ENCODE data around the gene BCAM. TPM values are rescaled to one million over a fixed set of nuclear protein-coding genes. Genes with fewer than 3 reads are reported as not detected.
A peak's percentile ranks its signal among the peaks of the same experiment; 100 is the strongest.
"Not testable (repeated sequence)": the region's sequence is repeated elsewhere in the genome, so short reads cannot be mapped to it uniquely, and the experiment has no call there.

The BCAM gene
- total and polyA plus RNA-seq, 3 experiments from 2014 or later, result not detected

DNA sequence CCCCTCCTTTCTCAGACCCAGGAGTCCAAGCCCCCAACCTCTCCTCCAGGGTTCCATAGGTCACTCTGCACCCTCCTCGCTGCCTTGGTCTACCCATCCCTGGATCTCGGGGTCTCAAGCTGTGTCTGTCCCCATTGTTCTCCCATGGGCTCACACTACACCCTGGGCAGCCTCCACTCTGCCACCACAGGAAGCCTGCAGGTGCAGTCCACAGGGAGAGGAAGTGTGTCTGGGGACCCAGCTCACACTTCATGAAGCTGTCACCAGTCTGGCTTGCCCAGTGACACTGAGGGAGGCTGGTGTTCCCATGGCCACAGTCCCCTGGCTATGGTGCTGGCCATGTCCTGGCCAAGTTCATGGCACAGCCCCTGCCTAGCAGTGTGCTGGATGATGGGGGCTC is 42.5 kb downstream of the BCAM start:
- POLR2A ChIA-PET, result no interaction called here
- H3K27ac Mint-ChIP-seq, result no peak overlapping the region

GRCh38 chr19:44855606-44856005 is 46.7 kb downstream of the BCAM start:
- Mint-ChIP-seq H3K4me3 (no peak overlapping the region), H3K27me3 (peaks cover 2 to 26% of the 10 kb centered on the region in 2 donors), H3K4me1 (no peaks in the 10 kb centered on the region), H3K36me3 (no peaks in the 10 kb centered on the region), H3K9me3 (no peaks in the 10 kb centered on the region), H3K27ac (no peak overlapping the region)
- POLR2A ChIA-PET, result no interaction called here
- Histone ChIP-seq H3K4me1 (ENCODE audit: insufficient read depth, low read length) (no peaks in the 10 kb centered on the region), H3K36me3 (ENCODE audit: insufficient read depth, low read length) (no peaks in the 10 kb centered on the region), H3K4me3 (ENCODE audit: low read length) (no peak overlapping the region), H3K27ac (ENCODE audit: low read depth, low read length) (no peak overlapping the region), H3K9me3 (ENCODE audit: low read length) (no peaks in the 10 kb centered on the region), H3K27me3 (ENCODE audit: insufficient read depth, low read length, poor library complexity, severe bottlenecking) (no peaks in the 10 kb centered on the region)
- CTCF ChIA-PET, result no interaction called here
- DNase-seq, result no peak

More for the DNA sequence above, 42.5 kb downstream of the BCAM start:
- Mint-ChIP-seq H3K4me3 (no peak overlapping the region), H3K27me3 (peaks cover 21 to 33% of the 10 kb centered on the region in 2 donors), H3K9me3 (peaks cover 0 to 2% (median 0%) of the 10 kb centered on the region in 5 donors), H3K36me3 (no peaks in the 10 kb centered on the region), H3K4me1 (peaks cover 9 to 15% (median 9%) of the 10 kb centered on the region in 3 donors)
- Histone ChIP-seq H3K4me1 (ENCODE audit: insufficient read depth, low read length) (peaks cover 14% of the 10 kb centered on the region), H3K4me3 (ENCODE audit: low read length) (no peak overlapping the region), H3K9me3 (ENCODE audit: low read length) (no peaks in the 10 kb centered on the region), H3K36me3 (ENCODE audit: insufficient read depth, low read length) (no peaks in the 10 kb centered on the region), H3K27me3 (ENCODE audit: insufficient read depth, low read length, poor library complexity, severe bottlenecking) (no peaks in the 10 kb centered on the region), H3K27ac (ENCODE audit: low read depth, low read length) (no peak overlapping the region)
- DNase-seq, result no peak
- CTCF ChIA-PET, result no interaction called here

GRCh38 chr19:44856421-44857083 is 47.6 kb downstream of the BCAM start:
- Mint-ChIP-seq H3K4me3 (no peak overlapping the region), H3K9me3 (no peaks in the 10 kb centered on the region), H3K27me3 (peaks cover 2 to 31% of the 10 kb centered on the region in 2 donors), H3K36me3 (peaks cover 0 to 1% (median 0%) of the 10 kb centered on the region in 3 donors), H3K4me1 (no peaks in the 10 kb centered on the region), H3K27ac (no peak overlapping the region)
- H3K36me3 ChIP-seq (ENCODE audit: insufficient read depth, low read length), result no peaks in the 10 kb centered on the region
- H3K27me3 ChIP-seq (ENCODE audit: insufficient read depth, low read length, poor library complexity, severe bottlenecking), result no peaks in the 10 kb centered on the region
- H3K9me3 ChIP-seq (ENCODE audit: low read length), result no peaks in the 10 kb centered on the region
- no peaks in the 10 kb centered on the region for H3K4me1 ChIP-seq (ENCODE audit: insufficient read depth, low read length)
- no peak overlapping the region for H3K27ac ChIP-seq (ENCODE audit: low read depth, low read length)
- no peak overlapping the region for H3K4me3 ChIP-seq (ENCODE audit: low read length)
- POLR2A ChIA-PET, result no interaction called here
- DNase-seq, result no peak
- CTCF ChIA-PET, result no interaction called here

- H3K27ac Mint-ChIP-seq, result no peak overlapping the region
- POLR2A ChIA-PET, result no interaction called here
Measured at GRCh38 chr19:44857837-44858236, 48.9 kb downstream of the BCAM start.

GRCh38 chr19:44861576-44861975 is 52.7 kb downstream of the BCAM start:
- DNase-seq; H3K9me3 ChIP-seq (ENCODE audit: low read length); H3K4me3 Mint-ChIP-seq; H3K9me3 Mint-ChIP-seq; H3K4me1 Mint-ChIP-seq; CTCF ChIA-PET; H3K36me3 ChIP-seq (ENCODE audit: insufficient read depth, low read length); H3K36me3 Mint-ChIP-seq; H3K27me3 ChIP-seq (ENCODE audit: insufficient read depth, low read length, poor library complexity, severe bottlenecking); H3K4me3 ChIP-seq (ENCODE audit: low read length); H3K27ac Mint-ChIP-seq; H3K27ac ChIP-seq (ENCODE audit: low read depth, low read length); POLR2A ChIA-PET; H3K4me1 ChIP-seq (ENCODE audit: insufficient read depth, low read length): not testable (repeated sequence)
- H3K27me3 Mint-ChIP-seq, result peaks cover 2 to 18% of the 10 kb centered on the region in 2 donors

More at GRCh38 chr19:44857837-44858236, 48.9 kb downstream of the BCAM start:
- H3K4me3 ChIP-seq (ENCODE audit: low read length), result no peak overlapping the region
- no peaks in the 10 kb centered on the region for H3K4me1 Mint-ChIP-seq
- no peak overlapping the region for H3K4me3 Mint-ChIP-seq
- CTCF ChIA-PET, result interaction anchor here (0.7 to 1.2 kb wide), 3 partner anchors 73 to 1573 kb away, joined by 3 read pairs; no protein-coding TSS in a partner anchor
- peaks cover 0 to 3% (median 0%) of the 10 kb centered on the region in 3 donors for H3K36me3 Mint-ChIP-seq
- H3K27ac ChIP-seq (ENCODE audit: low read depth, low read length), result no peak overlapping the region
- H3K9me3 ChIP-seq (ENCODE audit: low read length), result no peaks in the 10 kb centered on the region
- peaks cover 4 to 23% of the 10 kb centered on the region in 2 donors for H3K27me3 Mint-ChIP-seq
- no peaks in the 10 kb centered on the region for H3K4me1 ChIP-seq (ENCODE audit: insufficient read depth, low read length)
- H3K27me3 ChIP-seq (ENCODE audit: insufficient read depth, low read length, poor library complexity, severe bottlenecking), result no peaks in the 10 kb centered on the region
- no peaks in the 10 kb centered on the region for H3K36me3 ChIP-seq (ENCODE audit: insufficient read depth, low read length)
- no peak for DNase-seq
- no peaks in the 10 kb centered on the region for H3K9me3 Mint-ChIP-seq

DNA sequence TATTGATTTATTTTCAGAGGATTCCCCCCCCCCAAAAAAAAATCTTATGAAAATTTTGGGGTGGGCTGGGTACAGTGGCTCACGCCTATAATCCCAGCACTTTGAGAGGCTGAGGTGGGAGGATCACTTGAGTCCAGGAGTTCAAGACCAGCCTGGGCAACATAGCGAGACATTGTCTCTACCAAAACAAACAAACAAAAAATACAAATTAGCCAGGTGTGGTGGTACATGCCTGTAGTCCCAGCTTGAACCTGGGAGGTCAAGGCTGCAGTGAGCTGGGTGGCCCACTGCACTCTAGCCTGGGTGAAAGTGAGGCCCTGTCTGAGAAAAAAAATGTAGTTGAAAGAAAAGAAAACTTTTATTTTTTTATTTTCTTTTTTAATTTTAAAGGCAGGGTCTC is 55.1 kb downstream of the BCAM start:
- H3K4me3 ChIP-seq (ENCODE audit: low read length), result no peak overlapping the region
- DNase-seq, result no peak
- no peak overlapping the region for H3K27ac ChIP-seq (ENCODE audit: low read depth, low read length)
- Mint-ChIP-seq H3K4me1 (no peaks in the 10 kb centered on the region), H3K27ac (no peak overlapping the region), H3K27me3 (peaks cover 2 to 16% of the 10 kb centered on the region in 2 donors), H3K36me3 (peaks cover 0 to 3% (median 2%) of the 10 kb centered on the region in 3 donors), H3K9me3 (no peaks in the 10 kb centered on the region), H3K4me3 (no peak overlapping the region)
- no peaks in the 10 kb centered on the region for H3K4me1 ChIP-seq (ENCODE audit: insufficient read depth, low read length)
- H3K27me3 ChIP-seq (ENCODE audit: insufficient read depth, low read length, poor library complexity, severe bottlenecking), result no peaks in the 10 kb centered on the region
- POLR2A ChIA-PET, result interaction anchor here (0.7 kb wide), 1 partner anchor 475 kb away, joined by 4 read pairs; no protein-coding TSS in a partner anchor
- H3K36me3 ChIP-seq (ENCODE audit: insufficient read depth, low read length), result no peaks in the 10 kb centered on the region
- H3K9me3 ChIP-seq (ENCODE audit: low read length), result no peaks in the 10 kb centered on the region
- CTCF ChIA-PET, result no interaction called here

DNA sequence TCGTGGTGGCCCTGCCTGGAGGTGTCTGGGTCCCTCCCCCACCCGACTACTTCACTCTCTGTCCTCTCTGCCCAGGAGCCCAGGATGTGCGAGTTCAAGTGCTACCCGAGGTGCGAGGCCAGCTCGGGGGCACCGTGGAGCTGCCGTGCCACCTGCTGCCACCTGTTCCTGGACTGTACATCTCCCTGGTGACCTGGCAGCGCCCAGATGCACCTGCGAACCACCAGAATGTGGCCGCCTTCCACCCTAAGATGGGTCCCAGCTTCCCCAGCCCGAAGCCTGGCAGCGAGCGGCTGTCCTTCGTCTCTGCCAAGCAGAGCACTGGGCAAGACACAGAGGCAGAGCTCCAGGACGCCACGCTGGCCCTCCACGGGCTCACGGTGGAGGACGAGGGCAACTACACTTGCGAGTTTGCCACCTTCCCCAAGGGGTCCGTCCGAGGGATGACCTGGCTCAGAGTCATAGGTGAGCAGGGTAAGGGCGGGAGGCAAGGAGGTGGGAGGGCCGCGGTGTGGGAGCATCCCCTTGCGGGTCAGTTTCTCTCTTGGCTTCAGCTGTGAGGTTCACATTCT is 56.4 kb downstream of the BCAM start:
- Histone ChIP-seq H3K27ac (ENCODE audit: low read depth, low read length) (no peak overlapping the region), H3K4me1 (ENCODE audit: insufficient read depth, low read length) (no peaks in the 10 kb centered on the region), H3K9me3 (ENCODE audit: low read length) (no peaks in the 10 kb centered on the region), H3K4me3 (ENCODE audit: low read length) (no peak overlapping the region), H3K27me3 (ENCODE audit: insufficient read depth, low read length, poor library complexity, severe bottlenecking) (no peaks in the 10 kb centered on the region), H3K36me3 (ENCODE audit: insufficient read depth, low read length) (no peaks in the 10 kb centered on the region)
- H3K36me3 Mint-ChIP-seq, result peaks cover 0 to 3% (median 2%) of the 10 kb centered on the region in 3 donors
- H3K27ac Mint-ChIP-seq, result no peak overlapping the region
- ChIA-PET CTCF (no interaction called here), POLR2A (no interaction called here)
- peaks cover 2 to 11% of the 10 kb centered on the region in 2 donors for H3K27me3 Mint-ChIP-seq
- H3K4me3 Mint-ChIP-seq, result no peak overlapping the region
- H3K4me1 Mint-ChIP-seq, result no peaks in the 10 kb centered on the region
- no peak for DNase-seq
- no peaks in the 10 kb centered on the region for H3K9me3 Mint-ChIP-seq

DNA sequence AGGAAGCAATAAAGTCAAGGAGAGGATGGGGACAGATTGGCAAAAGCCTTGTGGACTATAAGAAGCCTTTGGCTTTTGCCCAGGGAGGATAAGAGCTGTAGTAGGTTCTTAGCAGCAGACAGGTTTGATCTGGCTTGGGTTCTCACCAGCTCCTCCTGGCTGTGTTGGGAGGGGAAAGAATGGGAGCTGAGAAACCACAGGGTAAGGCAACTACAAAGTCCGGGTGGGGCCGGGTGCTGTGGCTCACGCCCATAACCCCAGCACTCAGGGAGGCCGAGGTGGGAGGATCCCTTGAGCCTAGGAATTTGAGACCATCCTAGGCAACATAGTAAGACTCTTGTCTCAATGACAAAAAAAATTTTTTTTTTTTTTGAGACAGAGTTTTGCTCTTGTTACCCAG is 57.8 kb downstream of the BCAM start:
- Mint-ChIP-seq H3K27me3 (peaks cover 2 to 3% of the 10 kb centered on the region in 2 donors), H3K27ac (peak overlapping the region in 1 of 8 donors; percentile 47)
- CTCF ChIA-PET, result no interaction called here

More for the DNA sequence above, 57.8 kb downstream of the BCAM start:
- Histone ChIP-seq H3K36me3 (ENCODE audit: insufficient read depth, low read length) (no peaks in the 10 kb centered on the region), H3K27ac (ENCODE audit: low read depth, low read length) (no peak overlapping the region), H3K4me1 (ENCODE audit: insufficient read depth, low read length) (no peaks in the 10 kb centered on the region), H3K27me3 (ENCODE audit: insufficient read depth, low read length, poor library complexity, severe bottlenecking) (no peaks in the 10 kb centered on the region), H3K4me3 (ENCODE audit: low read length) (no peak overlapping the region), H3K9me3 (ENCODE audit: low read length) (no peaks in the 10 kb centered on the region)
- Mint-ChIP-seq H3K4me1 (no peaks in the 10 kb centered on the region), H3K4me3 (no peak overlapping the region), H3K9me3 (no peaks in the 10 kb centered on the region), H3K36me3 (peaks cover 0 to 2% (median under 1%) of the 10 kb centered on the region in 3 donors)
- DNase-seq, result no peak
- POLR2A ChIA-PET, result no interaction called here

Measured in CD8-positive, alpha-beta memory T cell (primary cell).